ENCODE measurements around the gene SLC25A21. TPM values are rescaled to one million over a fixed set of nuclear protein-coding genes. Genes with fewer than 3 reads are reported as not detected.

The SLC25A21 gene
- total RNA-seq, 1 experiment from 2014 or later = 7.1 TPM

GRCh38 chr14:37203423-37203822 lies 31.0 kb upstream of the SLC25A21 start:
- no peak overlapping the region for H3K4ac ChIP-seq (ENCODE audit: low read depth, low read length)
- no peak for DNase-seq
- peaks cover 6% of the 10 kb centered on the region for H3K79me1 ChIP-seq (ENCODE audit: insufficient read depth, low read depth, low read length, poor library complexity, severe bottlenecking)
- no peak overlapping the region for H4K5ac ChIP-seq (ENCODE audit: insufficient read length, low read depth, low read length)
- H3K79me2 ChIP-seq (ENCODE audit: insufficient read depth, low read length) = peaks cover 5% of the 10 kb centered on the region; the same call in 1 of the 2 replicates
- no peaks in the 10 kb centered on the region for H3K27me3 Mint-ChIP-seq (ENCODE audit: low read depth)
- H3K9me3 ChIP-seq (ENCODE audit: control insufficient read depth, low read depth, low read length) = peaks cover 12% of the 10 kb centered on the region
- no peak overlapping the region for H2BK12ac ChIP-seq (ENCODE audit: insufficient read length, low read depth, low read length)
- peaks cover 38 to 39% of the 10 kb centered on the region in 2 experiments for H3K9me3 Mint-ChIP-seq
- H2AK5ac ChIP-seq (ENCODE audit: insufficient read length, low read length) = no peak overlapping the region
- H2BK15ac ChIP-seq (ENCODE audit: low read depth, low read length) = no peak overlapping the region
- no peak overlapping the region for H4K8ac ChIP-seq (replicated peaks; ENCODE audit: insufficient read length, low read depth, low read length)
- no peak overlapping the region for H3K9ac ChIP-seq (ENCODE audit: extremely low read depth, insufficient read length, low read length)
- H2BK20ac ChIP-seq (ENCODE audit: low read depth, low read length, poor library complexity, severe bottlenecking) = no peak overlapping the region
- H3T11ph ChIP-seq (ENCODE audit: low read length) = no peak overlapping the region
- peaks cover 1% of the 10 kb centered on the region for H3K23me2 ChIP-seq (ENCODE audit: insufficient read length, low read depth, low read length, poor library complexity, severe bottlenecking)
- H3K27ac Mint-ChIP-seq = no peak overlapping the region
- TF ChIP-seq, protein P1, sequence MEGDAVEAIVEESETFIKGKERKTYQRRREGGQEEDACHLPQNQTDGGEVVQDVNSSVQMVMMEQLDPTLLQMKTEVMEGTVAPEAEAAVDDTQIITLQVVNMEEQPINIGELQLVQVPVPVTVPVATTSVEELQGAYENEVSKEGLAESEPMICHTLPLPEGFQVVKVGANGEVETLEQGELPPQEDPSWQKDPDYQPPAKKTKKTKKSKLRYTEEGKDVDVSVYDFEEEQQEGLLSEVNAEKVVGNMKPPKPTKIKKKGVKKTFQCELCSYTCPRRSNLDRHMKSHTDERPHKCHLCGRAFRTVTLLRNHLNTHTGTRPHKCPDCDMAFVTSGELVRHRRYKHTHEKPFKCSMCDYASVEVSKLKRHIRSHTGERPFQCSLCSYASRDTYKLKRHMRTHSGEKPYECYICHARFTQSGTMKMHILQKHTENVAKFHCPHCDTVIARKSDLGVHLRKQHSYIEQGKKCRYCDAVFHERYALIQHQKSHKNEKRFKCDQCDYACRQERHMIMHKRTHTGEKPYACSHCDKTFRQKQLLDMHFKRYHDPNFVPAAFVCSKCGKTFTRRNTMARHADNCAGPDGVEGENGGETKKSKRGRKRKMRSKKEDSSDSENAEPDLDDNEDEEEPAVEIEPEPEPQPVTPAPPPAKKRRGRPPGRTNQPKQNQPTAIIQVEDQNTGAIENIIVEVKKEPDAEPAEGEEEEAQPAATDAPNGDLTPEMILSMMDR (conservative IDR thresholded peaks at IDR 0.05) = no peak
- peaks cover 36 to 39% (median 36%) of the 10 kb centered on the region in 3 experiments for H3K36me3 Mint-ChIP-seq (ENCODE audit: insufficient read depth in 1 of 3, low read depth in 3 of 3)
- no CpG with 5 or more reads among the region's 1 CpG for WGBS (ENCODE audit: extremely low coverage, insufficient read length, low lambda C conversion rate)
- H4K91ac ChIP-seq (ENCODE audit: insufficient read length, low read depth, low read length) = no peak overlapping the region
- H3K4me1 Mint-ChIP-seq = peaks cover 14 to 15% of the 10 kb centered on the region in 2 experiments
- no peak overlapping the region for H3K23ac ChIP-seq (ENCODE audit: insufficient read length, low read depth, low read length)
- no peak overlapping the region for H3K14ac ChIP-seq (ENCODE audit: insufficient read depth, low read length)
- no peak overlapping the region for H2AFZ ChIP-seq (ENCODE audit: low read length)
- H2BK5ac ChIP-seq (ENCODE audit: insufficient read length, low read length) = no peak overlapping the region
- H3K4me3 Mint-ChIP-seq = no peak overlapping the region
- H3K56ac ChIP-seq (ENCODE audit: insufficient read length, low read depth, low read length) = no peak overlapping the region
- no peak overlapping the region for H2BK120ac ChIP-seq (ENCODE audit: low read depth, low read length, poor library complexity, severe bottlenecking)
- H3K27me3 ChIP-seq (ENCODE audit: insufficient read depth, low read length) = no peaks in the 10 kb centered on the region
- H3K18ac ChIP-seq (ENCODE audit: insufficient read length, low read depth, low read length) = no peak overlapping the region
- no peaks in the 10 kb centered on the region; the same call in 1 of the 2 replicates for H3K4me1 ChIP-seq (ENCODE audit: insufficient read depth, low read length)
- no peak overlapping the region for H3K4me2 ChIP-seq (ENCODE audit: insufficient read depth, insufficient read length, low read length)
- no peaks in the 10 kb centered on the region for H4K20me1 ChIP-seq (ENCODE audit: control insufficient read depth, insufficient read depth, insufficient read length)
- no peak overlapping the region for H3K27ac ChIP-seq (ENCODE audit: insufficient read length, low read depth, low read length)

Measured in H9 (cell line).